Cortex of kidney (tissue), 1 donor: ENCODE data around the gene HHEX.

Experiments used
- DNase-seq: peaks from one replicate; lab custom pipeline; 2025; lab: John Stamatoyannopoulos, UW

Gene HHEX

GRCh38 chr10:92693534-92693893 lies 3.8 kb downstream of the HHEX start:
- no peak for DNase-seq

- no peak for DNase-seq
These were observed 6.2 kb downstream of the HHEX start for GRCh38 chr10:92695679-92696605.

GRCh38 chr10:92696606-92697383 lies 7.0 kb downstream of the HHEX start:
- DNase-seq = no peak

- no peak for DNase-seq
These were observed 8.1 kb downstream of the HHEX start for GRCh38 chr10:92697663-92698511.

- DNase-seq = no peak
These were observed 9.4 kb downstream of the HHEX start for GRCh38 chr10:92699193-92699517.

GRCh38 chr10:92699518-92700381 lies 10.0 kb downstream of the HHEX start:
- no peak for DNase-seq

- no peak for DNase-seq
These were observed 12.7 kb downstream of the HHEX start for GRCh38 chr10:92702301-92702916.

- no peak for DNase-seq
These were observed 22.5 kb downstream of the HHEX start for GRCh38 chr10:92712016-92712889.

- DNase-seq = no peak
These were observed 24.5 kb downstream of the HHEX start for GRCh38 chr10:92714152-92714845.

- no peak for DNase-seq
These were observed 25.1 kb downstream of the HHEX start for GRCh38 chr10:92714872-92715271.

GRCh38 chr10:92719991-92720830 lies 30.5 kb downstream of the HHEX start:
- DNase-seq = no peak

- no peak for DNase-seq
These were observed 31.0 kb downstream of the HHEX start for GRCh38 chr10:92720831-92721165.

GRCh38 chr10:92722349-92722748 lies 32.6 kb downstream of the HHEX start:
- DNase-seq = no peak

GRCh38 chr10:92727141-92727540 lies 37.4 kb downstream of the HHEX start:
- DNase-seq = no peak

- no peak for DNase-seq
These were observed 37.8 kb downstream of the HHEX start for GRCh38 chr10:92727550-92727949.

GRCh38 chr10:92729886-92730285 lies 40.1 kb downstream of the HHEX start:
- no peak for DNase-seq

GRCh38 chr10:92732958-92733357 lies 43.2 kb downstream of the HHEX start:
- no peak for DNase-seq

GRCh38 chr10:92734301-92734700 lies 44.5 kb downstream of the HHEX start:
- DNase-seq = no peak

- DNase-seq = no peak
These were observed 46.2 kb downstream of the HHEX start for GRCh38 chr10:92735938-92736337.
